CD4-positive, alpha-beta T cell treated with Interleukin-12 subunit alpha and Interleukin-12 subunit beta, for 1 hour (primary cell): ENCODE data around the gene SLC8B1.
"Not testable (repeated sequence)": the region's sequence is repeated elsewhere in the genome, so short reads cannot be mapped to it uniquely, and the experiment has no call there.

Experiments
- DNase-seq: peaks from one replicate; pipeline ENCODE4 v3.0.0-alpha.2; 2020

Gene SLC8B1

DNA sequence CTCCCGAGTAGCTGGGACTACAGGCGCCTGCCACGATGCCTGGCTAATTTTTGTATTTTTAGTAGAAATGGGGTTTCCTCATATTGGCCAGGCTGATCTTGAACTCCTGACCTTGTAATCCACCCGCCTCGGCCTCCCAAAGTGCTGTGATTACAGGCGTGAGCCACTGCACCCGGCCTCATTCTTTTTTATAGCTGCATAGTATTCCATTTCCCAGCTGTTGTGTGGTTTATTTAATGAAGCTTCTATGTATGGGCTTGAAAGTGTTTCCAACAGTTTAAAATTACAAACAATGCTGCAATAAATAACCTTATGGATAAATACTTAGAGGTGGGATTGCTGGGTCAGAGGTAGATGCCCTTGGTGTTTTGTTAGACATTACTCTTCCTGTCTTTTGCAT lies 19.3 kb upstream of the SLC8B1 start:
- DNase-seq: not testable (repeated sequence)

DNA sequence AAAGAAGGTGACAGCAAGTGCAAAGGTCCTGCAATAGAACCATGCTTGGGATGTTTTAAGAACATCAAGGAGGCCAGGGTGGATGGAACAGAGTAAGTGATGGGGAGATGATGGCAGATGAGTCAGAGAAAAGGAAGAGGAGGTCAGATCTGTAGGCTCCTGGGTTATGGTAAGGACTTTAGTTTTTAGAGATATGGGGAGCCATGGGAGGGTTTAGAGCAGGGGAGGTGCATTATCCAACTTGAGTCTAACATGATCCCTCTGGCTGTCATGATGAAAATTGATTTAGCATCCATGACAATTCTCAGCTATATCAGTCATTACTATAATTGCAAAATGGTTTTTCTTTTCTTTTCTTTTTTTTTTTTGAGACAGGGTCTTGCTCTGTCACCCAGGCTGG lies 16.2 kb upstream of the SLC8B1 start:
- no peak for DNase-seq

DNA sequence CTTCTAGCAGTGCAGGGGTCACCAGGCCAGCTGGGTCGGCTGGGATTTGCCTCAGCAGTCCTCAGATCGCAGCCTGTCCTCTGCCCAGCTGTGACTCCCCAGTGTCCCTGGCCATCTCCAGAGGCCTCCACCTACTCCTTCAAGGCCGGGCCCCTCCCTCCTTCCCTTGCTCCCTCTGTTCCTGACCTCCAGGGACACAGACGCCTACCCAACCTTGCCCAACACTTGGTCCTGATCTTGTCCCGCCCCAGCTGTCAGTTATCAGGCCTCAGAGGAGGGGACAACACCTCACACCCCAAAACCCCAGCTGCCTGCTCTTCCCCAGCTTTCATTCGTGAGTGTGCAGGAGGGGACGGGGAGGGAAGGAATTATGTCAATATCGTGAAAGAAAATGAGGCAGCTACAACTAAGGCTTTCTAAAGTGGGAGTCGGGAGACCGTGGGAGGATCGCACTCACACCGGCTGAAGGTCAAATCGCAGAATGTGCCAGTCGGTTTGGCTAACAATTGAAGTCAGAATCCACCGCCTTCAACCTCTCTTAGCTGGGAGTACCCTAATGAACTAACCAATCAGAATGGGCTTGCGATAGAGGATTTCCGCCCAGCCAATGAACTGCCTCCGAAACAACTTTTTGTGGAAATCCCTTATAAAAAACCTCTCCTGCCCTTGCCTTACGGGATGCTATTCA lies 14.1 kb upstream of the SLC8B1 start:
- DNase-seq: no peak

DNA sequence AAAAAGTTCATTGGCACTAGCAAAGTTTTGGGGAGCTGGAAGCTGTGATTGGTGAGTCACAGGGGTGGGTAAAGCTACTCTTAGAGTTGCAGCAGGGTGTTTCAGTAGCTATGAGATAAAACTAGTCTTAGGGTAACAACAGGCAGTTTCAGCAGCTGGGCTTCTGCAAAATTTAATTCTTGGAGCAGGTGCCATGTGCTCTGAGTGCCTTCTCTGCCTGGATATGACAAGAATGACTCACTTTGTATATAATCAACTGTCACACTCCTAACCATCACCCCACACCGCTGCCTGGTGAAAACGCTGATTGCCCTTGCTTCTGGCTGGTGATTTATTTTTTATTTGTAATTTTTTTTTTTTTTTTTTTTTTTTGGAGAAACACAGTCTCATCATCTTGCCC lies 13.0 kb upstream of the SLC8B1 start:
- DNase-seq: no peak

DNA sequence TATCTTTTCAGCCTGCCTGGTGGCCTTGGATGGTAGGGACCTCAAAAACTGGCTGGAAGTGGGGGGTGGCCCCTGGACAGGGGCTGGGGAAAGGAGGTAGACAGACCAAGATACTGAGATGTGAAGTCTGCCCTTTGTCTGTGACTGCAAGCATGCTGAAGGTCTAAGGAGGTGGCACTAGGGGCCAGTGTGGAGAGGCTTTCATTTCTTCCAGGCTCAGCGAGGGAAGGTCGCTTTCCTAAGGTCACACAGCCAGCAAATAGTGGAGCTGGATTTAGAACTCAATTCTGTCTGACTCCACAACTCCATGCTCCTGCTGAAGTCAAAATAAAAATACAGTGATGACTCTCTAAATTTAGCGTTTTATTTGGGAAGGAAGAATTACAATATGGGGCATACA lies 12.2 kb upstream of the SLC8B1 start:
- DNase-seq: no peak

DNA sequence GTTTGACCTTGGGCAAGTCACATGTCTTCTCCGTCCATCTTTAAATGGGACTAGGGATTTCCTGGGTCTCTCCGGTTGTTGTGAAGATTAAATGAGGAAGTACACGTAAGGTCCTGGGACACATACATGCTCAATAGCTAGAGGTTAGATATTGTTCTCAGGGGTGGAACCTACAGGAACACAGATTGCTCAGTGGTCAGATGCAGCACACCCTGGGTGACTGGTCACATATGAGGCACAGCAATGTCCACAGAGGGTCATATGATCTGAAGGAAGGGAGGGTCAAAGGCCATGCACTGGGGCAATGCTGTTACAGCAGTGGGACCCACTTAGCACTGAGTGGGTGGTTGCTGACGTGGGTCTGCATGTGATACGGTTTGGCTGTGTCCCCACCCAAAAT lies 11.4 kb upstream of the SLC8B1 start:
- no peak for DNase-seq

DNA sequence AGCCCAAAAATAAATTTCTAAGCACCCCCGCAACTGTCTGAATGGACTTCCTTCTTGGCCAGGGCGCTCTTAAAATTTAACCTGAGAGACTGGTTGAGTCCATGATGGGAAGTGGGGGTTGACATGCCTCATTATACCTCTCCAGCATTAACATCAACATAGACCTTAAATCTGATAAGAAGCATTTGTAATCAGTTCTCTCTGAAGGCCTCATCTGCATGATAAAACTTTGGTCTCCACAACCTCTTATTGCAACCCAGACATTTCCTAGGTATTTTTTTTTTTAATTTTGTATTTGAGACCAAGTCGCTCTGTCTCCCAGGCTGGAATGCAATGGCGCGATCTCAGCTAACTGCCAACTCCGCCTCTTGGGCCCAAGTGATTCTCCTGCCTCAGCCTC lies 10.4 kb upstream of the SLC8B1 start:
- no peak for DNase-seq

DNA sequence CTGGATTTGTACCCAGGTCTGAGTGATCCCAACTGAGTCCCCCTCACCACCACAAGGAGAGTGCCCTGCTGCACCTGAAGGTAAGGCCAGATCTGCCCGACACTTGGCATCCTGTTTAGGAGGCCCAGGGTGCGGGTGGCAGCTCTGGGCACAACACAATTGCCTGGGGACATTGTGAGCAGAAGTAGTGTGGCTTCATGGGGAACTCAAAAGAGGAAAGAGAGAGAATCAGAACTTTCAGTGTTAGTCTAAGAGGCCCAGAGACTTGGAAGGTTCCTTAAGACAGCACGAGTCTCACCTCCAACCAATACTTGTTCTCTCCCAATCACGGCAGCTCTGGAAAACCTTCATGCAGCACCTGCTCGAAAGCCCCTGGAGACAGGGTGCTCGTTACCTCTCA lies 6.6 kb upstream of the SLC8B1 start:
- DNase-seq: no peak

DNA sequence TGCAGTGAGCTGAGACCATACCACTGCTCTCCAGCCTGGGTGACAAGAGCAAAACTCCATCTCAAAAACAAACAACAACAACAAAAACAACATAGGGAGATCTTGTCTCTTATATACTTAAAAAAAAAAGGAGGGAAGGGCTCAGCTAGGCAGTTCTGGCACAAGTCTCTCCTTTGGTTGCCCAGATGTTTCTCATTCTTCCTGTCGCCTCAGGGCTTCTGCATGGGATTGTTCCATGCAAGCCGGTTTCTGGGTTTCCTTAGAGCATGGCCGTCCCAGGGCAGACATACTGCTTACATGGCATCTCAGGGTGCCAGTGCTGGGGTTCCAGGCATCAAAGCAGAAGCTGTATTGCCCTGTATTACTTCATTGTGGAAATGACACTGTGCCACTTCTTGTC lies 5.2 kb upstream of the SLC8B1 start:
- DNase-seq: no peak

DNA sequence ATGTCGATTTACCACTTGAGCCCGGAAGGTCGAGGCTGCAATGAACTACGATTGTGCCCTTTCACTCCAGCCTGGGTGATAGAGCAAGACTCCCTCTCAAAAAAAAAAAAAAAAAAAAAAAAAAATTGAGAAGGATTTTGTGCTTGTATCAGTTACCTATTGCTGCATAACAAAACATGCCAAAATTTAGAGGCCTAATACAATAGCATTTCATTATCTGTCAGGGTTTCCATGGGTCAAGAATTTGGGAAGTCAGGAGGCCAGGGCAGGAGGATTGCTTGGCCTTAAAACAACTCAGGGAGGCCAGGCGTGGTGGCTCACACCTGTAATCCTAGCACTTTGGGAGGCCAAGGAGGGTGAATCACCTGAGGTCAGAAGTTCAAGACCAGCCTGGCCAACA lies 4.6 kb upstream of the SLC8B1 start:
- no peak for DNase-seq

DNA sequence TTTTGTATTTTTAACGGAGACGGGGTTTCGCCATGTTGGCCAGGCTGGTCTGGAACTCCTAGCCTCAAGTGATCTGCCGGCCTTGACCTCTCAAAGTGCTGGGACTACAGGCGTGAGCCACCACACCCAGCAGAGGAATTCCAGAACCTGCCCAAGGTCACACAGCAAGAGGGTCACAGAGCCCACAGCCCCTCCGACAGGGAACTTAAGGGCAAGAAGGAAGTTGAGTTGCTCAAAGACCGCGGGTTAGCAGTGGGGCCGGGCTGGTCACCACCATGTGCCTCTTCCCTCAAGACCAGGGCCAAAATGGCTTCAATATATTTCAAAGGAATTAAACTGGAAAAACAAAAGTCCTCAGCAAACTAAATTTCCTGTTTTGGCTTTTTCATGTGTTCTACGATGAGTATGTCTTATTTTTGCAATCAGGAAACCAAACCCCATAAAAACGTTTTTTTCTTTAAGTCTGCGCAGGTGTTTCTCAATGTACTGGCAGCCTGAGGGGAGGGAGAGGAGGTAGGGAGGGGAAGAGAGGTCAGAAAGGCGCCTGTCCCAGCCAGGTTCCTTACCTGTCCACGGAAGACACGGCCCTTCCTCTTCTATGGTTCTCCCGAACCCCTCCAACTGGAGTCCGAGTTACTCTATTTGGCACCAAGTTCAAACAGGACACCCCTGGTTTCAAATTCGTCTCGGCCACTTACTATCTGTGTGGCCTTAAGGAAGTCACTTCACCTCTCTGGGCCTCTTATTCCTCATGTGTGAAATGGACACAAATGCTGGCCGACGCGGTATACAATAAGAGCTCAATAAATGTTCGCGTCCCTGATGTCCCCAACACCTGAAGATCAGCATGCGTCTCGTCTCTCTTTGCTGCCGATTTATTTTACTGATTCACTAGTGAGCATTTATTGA lies 778 bp downstream of the SLC8B1 start:
- DNase-seq: peak; percentile 23

DNA sequence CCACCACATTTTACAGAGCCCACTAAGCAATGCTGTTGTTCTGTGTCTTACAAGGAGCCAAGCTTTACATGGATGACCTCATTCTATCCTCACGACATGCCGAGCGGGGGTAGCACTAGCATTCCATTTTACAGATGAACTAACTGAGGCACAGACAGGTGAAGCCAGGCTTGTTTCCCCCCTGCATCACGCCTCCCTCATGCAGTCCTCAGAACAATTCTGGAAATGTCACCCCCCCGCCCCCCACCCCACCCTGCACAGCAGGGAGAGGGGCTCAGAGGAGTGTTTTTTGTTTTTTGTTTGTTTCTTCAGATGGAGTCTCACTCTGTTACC lies 1.5 kb downstream of the SLC8B1 start:
- DNase-seq: no peak

DNA sequence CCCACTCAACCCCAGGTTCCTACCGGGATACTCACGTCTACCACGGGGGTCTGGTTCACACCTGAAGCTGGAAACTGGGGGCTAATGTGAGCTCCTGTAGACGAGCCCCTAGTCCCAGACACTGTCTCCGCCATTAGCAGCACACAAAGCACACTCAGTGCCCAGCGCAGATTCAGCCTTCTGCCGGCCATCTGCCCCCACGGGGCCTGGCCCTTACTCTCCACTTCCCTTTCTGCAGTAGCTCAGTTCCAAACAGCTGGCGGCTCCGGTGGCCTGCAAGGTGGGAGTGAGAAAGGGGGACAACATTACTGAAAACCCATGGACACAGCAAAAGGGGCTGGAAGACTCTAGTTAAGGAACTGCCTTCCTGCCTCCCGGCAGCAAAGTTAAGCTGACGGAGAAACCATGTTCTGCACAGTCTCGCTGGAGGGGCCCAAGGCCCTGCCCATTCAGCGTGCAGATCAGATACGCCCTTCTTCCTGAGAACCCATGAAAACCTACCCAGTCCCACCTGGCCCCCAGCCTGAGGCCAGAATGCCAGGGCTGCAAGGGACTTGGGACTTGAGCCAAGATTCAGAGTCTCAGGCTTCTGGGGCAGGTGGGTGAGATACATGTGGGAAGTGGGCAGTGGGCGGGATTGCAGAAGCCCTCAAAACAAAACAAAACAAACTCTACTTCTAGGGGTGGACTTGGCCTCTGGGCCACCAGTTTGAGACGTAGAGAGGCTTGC lies 2.1 kb downstream of the SLC8B1 start:
- no peak for DNase-seq

DNA sequence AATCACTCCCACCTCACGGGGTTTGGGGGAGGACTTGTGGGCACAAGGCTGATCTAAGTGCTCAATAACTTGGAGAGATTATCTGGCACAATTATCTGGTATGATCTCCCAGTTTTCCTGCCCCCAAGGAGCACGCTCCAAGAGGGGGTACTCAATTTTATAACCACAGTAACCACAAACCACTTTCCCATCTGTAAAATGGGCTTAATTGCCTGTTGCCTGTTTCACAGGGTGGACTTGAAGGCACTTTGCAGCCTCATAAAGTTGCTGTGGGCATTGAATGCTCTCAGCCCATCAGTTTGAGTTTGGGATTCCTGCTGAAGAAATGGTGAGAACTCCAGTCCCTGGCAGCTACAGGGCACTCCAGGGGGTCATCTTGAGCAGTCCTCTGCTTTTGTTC lies 4.4 kb downstream of the SLC8B1 start:
- no peak for DNase-seq

DNA sequence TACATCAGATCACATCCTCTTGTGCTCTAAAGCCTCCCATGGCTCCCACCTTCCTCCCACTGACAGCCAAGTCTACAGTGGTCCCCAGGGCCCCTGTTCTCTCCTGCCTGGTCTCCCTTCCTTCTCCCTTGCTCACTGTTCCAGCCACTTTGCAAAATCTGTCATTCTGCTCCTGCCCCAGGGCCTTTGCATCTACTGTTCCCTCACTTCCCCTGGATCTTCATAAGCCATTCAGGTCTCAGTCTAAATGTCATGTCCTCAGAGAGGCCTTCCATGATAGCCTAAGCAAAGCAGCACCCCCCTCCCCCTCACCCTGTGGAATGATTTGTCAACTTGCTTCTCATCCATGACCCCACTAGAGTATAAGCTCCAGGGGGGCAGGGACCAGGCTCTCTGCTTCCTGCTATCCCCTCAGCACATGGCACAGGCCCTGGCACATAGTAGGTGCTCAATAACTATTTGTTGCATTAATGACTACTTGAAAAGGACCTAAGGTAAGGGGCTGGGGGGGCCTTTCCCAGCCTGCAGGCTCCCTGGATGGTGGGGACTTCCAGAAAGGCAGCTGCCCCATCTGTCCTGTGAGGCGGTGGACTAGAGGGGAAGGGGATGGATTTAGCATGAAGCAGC lies 5.0 kb downstream of the SLC8B1 start:
- no peak for DNase-seq

DNA sequence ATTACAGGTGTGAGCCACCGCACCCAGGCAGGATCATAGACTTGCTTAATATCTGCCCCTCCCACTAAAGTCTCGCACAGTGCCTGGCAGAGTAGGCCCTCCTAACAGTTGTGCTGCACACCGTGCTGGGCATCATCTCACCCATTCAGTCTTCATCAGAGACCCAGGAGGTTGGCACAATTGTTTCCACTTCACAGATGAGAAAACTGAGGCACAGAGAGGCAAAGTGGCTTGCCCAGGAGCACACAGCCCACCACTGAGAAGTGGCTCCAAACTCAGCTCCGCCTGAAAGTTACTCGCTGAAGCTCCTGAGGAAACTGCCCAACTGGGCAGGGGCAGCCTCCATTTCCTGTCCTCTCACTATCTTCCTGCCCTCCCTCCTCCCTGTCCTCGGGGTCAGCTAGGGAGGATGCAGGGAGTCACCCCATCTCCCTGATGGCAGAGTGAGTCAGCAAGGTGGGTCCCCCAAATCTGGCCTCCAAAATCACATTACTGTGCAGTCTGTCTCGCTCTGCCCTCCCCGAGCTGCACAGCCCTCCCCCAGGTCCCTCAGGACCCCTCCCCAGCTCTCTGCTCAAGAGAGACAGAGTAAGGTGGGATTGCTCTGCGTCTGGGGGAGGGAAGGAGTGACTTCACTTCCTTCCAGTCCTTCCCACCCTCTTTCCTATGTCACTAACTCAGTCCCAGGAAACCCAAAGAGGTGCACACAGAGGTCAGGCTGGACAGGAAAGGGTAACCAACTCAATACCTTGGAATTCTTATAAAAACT lies 5.7 kb downstream of the SLC8B1 start:
- DNase-seq: no peak

DNA sequence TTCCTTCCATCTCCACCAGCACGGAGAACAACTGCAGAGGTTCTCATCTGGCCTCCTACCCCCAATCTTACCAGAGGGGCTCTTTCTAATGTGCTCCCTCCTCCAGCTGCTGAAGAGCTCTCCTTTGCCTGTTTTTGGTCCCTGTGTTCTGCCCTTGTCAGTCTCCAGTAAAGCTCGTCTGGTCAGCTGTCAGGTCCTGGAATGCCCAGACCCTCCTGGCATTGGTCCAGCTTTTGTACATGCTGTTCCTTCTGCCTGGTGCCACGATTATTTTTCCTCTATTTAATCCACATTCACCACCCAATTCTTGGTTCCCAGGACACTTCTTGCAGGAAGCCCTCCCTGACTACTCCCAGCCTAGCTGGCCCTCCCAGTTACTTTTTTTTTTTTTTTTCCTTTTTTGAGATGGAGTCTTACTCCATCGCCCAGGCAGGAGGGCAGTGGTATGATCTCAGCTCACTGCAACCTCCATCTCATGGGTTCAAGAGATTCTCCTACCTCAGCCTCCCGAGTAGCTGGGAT lies 6.5 kb downstream of the SLC8B1 start:
- no peak for DNase-seq

DNA sequence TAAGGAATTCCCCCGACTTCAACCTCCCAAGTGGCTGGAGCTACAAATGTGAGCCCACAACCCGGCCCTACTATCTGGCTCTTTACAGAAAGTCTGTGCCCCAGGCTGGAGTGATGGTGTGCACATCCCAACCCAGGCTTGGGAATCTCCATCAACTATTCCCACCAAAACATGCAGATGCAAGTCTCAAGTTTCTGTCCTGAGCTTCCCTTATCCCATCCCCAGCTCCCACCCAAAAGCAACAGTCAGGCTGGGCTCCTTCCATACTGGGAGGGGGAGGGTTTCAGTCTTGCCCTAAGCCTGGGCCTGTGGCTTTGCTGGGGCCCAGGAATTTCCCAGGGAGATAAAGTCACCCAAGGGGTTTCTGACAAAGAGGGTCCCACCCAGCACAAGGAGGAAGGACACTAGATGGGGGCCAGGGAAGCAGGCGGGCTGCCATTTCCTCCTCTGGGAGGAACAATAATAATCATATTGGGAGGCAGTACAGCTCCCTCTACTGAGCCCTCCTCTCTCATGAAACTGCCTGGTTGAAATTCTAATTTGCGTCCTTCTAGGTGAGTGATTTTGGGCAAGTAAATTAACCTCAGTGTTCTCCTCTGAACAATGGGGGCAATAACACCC lies 8.0 kb downstream of the SLC8B1 start:
- no peak for DNase-seq

DNA sequence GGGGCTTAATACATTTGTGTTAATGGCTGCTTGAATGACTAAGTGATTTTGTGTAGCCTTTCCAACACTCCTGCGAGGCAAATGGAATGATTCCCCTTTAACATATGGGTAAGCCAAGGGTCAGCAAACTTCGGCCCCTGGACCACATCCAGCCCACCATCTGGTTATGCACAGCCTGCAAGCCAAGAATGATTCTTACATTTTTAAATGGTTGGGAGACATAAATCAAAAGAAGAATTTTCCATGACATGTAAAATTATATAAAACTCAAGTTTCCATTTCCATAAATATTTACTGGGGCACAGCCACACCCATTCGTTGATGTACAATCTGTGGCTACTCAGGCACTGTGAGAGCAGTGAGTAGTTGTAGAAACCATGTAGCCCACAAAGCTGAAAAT lies 9.0 kb downstream of the SLC8B1 start:
- DNase-seq: no peak

DNA sequence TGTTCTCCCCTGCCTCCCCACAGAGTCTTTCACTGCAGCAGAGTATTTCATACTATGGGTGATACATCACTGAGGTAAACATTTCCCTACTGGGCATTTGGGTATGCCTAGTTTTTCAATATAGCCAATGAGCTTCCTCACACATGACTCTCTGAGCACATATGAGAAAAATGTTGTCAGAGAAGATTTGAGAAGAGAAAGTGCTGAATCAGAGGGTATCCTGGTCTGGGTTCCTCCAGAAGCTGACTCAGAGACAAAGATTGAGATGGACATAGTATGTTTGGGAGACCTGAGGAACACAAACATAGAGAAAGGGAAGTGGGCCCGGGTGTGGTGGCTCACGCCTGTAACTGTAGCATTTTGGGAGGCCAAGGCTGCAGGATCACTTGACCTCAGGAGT lies 12.6 kb downstream of the SLC8B1 start:
- DNase-seq: no peak

DNA sequence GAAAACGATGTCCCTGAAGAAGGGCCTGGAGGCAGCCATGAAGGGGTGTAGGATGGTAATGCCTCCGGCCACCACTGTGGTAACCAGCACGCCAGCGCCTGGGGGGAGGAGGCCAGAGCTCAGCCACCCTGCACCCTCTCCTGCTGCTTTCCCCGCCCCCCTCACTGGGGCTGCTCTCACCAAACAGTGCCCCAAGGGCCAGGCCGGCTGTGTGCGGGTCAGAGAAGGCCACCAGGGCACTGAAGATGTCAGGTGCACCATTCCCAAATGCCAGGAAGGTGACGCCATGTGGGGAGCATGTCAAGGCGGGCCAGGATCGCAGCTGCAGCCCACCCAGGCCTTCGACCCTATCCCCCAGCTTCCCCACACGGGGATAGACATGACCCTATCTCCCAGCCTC lies 14.5 kb downstream of the SLC8B1 start:
- no peak for DNase-seq
